WERI-Rb-1 (cell line): ENCODE data around the gene DRAXIN.

Experiments
- DNase-seq: peaks from one replicate; pipeline ENCODE4 v3.0.0-alpha.2; 2020
- H3K27ac ChIP-seq: fragments of 250-450 bp; sonication (Bioruptor Pico); 2 replicates; pipeline ENCODE4 v1.5.1; 2020; ENCODE audit warnings: mild to moderate bottlenecking, moderate library complexity
- H3K27me3 ChIP-seq: fragments of 250-450 bp; sonication (Bioruptor Pico); 2 replicates; pipeline ENCODE4 v1.5.1; 2021; ENCODE audit warnings: mild to moderate bottlenecking, low read depth, moderate library complexity; ENCODE audit not compliant: insufficient read depth, severe bottlenecking
- H3K36me3 ChIP-seq: fragments of 250-450 bp; sonication (Bioruptor Pico); 2 replicates; pipeline ENCODE4 v1.5.1; 2020; ENCODE audit warnings: mild to moderate bottlenecking, moderate library complexity
- H3K4me3 ChIP-seq: 2 replicates; pipeline ENCODE4 v1.5.1; 2011; ENCODE audit warnings: low read depth, mild to moderate bottlenecking, control low read depth, low read length
- H3K9me3 ChIP-seq: fragments of 250-450 bp; sonication (Bioruptor Pico); 2 replicates; pipeline ENCODE4 v1.5.1; 2021; ENCODE audit warnings: mild to moderate bottlenecking, moderate library complexity; ENCODE audit not compliant: severe bottlenecking
- TF ChIP-seq, protein P1 (sequence below): IDR thresholded peaks from 2 replicates; pipeline ENCODE4 v1.5.1; 2011; ENCODE audit warnings: low read depth, mild to moderate bottlenecking, control low read depth, inconsistent platforms, low read length

Gene DRAXIN

GRCh38 chr1:11738783-11739182, 47.3 kb downstream of the DRAXIN start:
- no peaks in the 10 kb centered on the region for H3K27me3 ChIP-seq
- H3K9me3 ChIP-seq, result no peaks in the 10 kb centered on the region
- TF ChIP-seq, protein P1, sequence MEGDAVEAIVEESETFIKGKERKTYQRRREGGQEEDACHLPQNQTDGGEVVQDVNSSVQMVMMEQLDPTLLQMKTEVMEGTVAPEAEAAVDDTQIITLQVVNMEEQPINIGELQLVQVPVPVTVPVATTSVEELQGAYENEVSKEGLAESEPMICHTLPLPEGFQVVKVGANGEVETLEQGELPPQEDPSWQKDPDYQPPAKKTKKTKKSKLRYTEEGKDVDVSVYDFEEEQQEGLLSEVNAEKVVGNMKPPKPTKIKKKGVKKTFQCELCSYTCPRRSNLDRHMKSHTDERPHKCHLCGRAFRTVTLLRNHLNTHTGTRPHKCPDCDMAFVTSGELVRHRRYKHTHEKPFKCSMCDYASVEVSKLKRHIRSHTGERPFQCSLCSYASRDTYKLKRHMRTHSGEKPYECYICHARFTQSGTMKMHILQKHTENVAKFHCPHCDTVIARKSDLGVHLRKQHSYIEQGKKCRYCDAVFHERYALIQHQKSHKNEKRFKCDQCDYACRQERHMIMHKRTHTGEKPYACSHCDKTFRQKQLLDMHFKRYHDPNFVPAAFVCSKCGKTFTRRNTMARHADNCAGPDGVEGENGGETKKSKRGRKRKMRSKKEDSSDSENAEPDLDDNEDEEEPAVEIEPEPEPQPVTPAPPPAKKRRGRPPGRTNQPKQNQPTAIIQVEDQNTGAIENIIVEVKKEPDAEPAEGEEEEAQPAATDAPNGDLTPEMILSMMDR, result no peak
- no peak overlapping the region for H3K4me3 ChIP-seq
- no peaks in the 10 kb centered on the region for H3K36me3 ChIP-seq
- H3K27ac ChIP-seq, result no peak overlapping the region
- no peak for DNase-seq

DNA sequence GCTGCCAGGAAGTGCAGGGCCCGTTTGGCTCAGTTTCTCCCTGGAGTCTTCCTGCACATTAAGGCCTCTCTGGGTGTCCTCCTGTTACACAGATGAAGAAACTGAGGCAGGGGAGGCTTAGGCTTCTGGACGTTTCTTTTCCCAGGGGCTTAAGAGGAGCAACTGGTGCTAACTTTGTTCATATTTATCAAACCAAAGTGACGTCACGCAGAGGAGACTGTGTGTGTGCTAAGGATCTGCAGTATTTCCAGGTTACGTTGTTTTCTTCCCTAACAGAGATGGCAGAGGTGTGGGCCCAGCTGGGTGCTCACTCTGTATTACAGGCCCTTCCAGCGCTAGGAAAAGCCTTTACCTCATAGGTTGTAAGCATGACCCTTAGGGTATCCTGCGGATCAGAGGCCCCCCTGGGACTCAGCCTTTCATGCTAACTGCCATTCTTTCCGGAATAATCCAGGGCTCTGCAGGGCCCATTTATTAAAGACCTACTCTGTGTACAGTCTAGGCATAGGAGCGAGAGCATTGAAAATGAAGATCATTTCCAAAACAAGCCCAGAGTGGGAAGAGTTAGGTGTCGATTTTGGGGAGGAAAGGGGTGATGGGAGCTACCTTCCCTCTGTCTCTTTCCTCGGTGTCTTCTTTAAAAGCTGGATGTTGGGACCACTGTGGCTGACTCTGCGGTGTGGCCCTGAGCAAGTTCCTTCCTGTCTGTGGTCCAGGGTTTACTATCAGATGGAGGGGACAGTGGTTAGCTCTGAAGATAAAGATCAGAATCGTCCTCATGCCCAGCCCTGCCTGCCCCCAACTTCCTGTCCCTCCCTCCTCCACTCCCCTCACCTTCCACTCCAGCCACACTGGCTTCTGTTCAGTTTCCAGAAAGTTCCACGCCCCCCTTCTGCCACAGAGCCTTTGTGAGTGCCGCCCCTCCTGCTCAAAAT, 49.0 kb downstream of the DRAXIN start:
- DNase-seq, result no peak
- Histone ChIP-seq H3K27ac (no peak overlapping the region), H3K9me3 (no peaks in the 10 kb centered on the region), H3K4me3 (no peak overlapping the region), H3K36me3 (no peaks in the 10 kb centered on the region), H3K27me3 (no peaks in the 10 kb centered on the region)
- TF ChIP-seq, protein P1, result no peak

DNA sequence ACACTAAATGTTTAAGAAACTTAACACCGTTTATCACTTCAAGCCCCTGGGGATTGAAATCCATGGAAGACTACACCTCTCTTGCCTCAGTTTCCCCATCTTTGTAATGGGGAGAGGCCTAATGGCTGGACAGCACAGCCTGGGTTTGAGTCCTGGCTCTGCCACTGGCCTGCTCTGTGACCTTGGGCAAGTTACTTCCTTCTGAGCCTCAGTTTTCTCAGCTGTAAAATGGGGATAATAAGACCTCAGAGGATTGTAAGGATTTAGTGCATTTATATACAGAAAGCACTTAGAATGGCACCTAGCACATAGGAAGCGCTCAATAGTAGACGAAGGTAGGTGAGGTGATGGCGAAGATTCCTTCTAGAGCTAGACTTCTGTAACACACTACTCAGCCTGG, 50.0 kb downstream of the DRAXIN start:
- Histone ChIP-seq H3K9me3 (no peaks in the 10 kb centered on the region), H3K27ac (no peak overlapping the region), H3K4me3 (no peak overlapping the region), H3K27me3 (no peaks in the 10 kb centered on the region), H3K36me3 (no peaks in the 10 kb centered on the region; the same call in 1 of the 2 replicates)
- DNase-seq, result no peak
- TF ChIP-seq, protein P1, result no peak

DNA sequence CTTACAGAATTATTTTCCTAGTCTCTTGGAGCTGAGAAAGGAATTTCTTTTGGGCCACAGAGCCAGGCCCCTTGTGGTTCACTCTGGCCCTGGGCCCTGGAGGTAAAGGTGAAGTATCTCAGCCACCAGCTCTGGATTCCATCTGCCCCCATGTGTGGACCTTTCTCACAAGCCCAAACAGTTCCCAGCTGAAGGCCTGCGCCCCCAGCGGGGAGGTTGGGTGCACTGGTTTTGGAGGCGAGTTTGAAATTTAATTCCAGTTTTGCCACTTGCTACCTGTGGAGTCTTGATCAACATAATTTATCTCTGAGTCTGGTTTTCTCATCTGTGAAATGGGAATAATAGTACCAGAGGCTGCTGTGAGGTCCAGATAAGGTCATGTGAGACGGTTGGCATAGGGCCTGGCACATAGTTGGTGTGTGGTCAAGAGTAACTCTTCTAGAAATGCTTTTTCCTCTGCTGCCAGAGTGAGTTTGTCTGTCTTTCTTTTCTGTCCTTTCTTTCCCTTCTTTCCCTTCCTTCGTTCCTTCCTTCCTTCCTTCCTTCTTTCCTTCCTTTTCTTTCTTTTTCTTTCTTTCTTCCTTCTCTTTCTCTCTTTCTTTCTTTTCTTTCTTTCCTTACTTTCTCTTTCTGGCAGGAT, 50.5 kb downstream of the DRAXIN start:
- Histone ChIP-seq H3K27me3 (no peaks in the 10 kb centered on the region), H3K4me3 (no peak overlapping the region), H3K27ac (no peak overlapping the region), H3K9me3 (no peaks in the 10 kb centered on the region), H3K36me3 (no peaks in the 10 kb centered on the region; the same call in 1 of the 2 replicates)
- TF ChIP-seq, protein P1, result no peak
- no peak for DNase-seq

- TF ChIP-seq, protein P1, result no peak
- H3K36me3 ChIP-seq, result peaks cover 9% of the 10 kb centered on the region
- no peak for DNase-seq
Measured at GRCh38 chr1:11744287-11744686, 52.8 kb downstream of the DRAXIN start.

More at GRCh38 chr1:11744287-11744686, 52.8 kb downstream of the DRAXIN start:
- H3K27ac ChIP-seq, result no peak overlapping the region
- H3K9me3 ChIP-seq, result no peaks in the 10 kb centered on the region
- no peak overlapping the region for H3K4me3 ChIP-seq
- H3K27me3 ChIP-seq, result no peaks in the 10 kb centered on the region
